ENCODE data around the gene TRHDE. TPM values are rescaled to one million over a fixed set of nuclear protein-coding genes. Genes with fewer than 3 reads are reported as not detected.

The TRHDE gene
- total RNA-seq, 1 experiment from 2014 or later, result 0.26 TPM

DNA sequence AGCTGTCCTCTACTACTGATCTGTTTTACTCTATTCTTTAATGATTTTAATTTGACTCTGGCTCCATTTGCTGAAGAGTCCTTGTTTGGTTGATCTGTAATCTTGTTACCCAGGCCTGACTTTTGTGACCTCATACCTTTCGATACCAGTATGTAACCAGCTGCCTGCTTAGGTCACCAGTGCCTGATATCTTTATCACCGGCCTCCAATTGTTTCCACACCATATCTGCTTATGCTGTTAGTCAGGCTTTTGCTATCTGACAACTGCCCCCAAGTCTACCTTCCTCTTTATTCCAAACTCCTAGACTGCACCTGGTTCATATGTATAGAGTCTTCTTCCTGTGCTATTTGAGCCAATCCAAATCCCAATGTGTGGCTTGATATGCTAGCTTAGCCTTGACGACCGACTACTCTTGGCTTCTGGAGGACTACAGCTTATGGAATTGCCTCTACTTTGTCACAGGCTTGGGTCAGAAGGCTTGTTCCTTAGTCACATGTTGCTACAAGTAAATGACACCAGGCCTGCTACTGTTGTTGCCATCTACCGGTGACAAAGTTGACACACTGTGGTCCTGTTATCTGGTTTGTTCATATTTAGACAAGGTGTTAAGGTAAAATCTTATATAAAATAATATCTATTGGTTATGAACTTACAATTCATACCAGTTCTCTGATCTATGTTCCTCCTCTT, 193.9 kb downstream of the TRHDE start:
- H3K27me3 ChIP-seq, result no peaks in the 10 kb centered on the region
- H3K9me3 ChIP-seq (replicated peaks), result no peaks in the 10 kb centered on the region
- no peak overlapping the region for H3K4me3 ChIP-seq
- DNase-seq, result no peak
- no peaks in the 10 kb centered on the region for H3K4me1 ChIP-seq
- no peaks in the 10 kb centered on the region for H3K36me3 ChIP-seq
- no peak overlapping the region for H3K27ac ChIP-seq

DNA sequence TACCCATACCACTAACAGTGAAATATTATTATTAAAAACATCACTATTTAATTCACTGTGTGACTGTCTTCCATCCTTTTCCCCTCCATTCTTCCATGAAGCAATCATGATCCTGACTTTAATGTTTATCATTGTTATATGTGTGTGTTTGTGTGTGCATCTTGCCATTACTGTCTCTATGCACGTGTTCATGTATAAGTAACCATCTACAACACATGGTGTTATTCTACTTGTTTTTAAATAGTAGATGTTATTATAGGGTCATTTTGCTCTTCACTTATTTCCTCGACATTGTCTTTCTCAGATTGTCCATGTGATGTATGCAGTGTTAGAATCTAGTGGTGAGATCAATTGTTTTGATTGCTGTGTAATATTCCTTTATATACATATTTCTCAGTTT, 195.8 kb downstream of the TRHDE start:
- Histone ChIP-seq H3K36me3 (no peaks in the 10 kb centered on the region), H3K27ac (no peak overlapping the region), H3K4me1 (no peaks in the 10 kb centered on the region), H3K4me3 (no peak overlapping the region), H3K9me3 (replicated peaks) (no peaks in the 10 kb centered on the region), H3K27me3 (no peaks in the 10 kb centered on the region)
- DNase-seq, result no peak

DNA sequence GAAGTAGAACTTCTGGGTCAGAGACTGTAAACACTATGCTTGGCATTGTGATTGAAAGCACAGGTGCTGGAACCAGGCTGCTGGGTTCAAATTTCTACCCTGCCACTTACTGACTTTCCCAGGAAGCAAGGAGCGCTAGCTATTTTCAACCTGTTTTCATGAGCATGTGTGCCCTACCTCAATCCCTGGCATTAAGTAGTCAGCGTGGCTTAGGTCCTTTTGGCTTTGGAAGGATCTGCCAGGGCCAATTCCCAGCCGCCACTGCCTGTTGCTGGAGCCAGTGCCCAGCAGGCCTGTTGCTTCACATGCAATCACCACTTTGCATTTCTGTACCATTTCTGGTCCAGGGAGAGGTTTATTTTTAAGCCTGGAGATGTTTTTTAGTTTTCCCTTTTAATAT, 196.3 kb downstream of the TRHDE start:
- no peaks in the 10 kb centered on the region for H3K36me3 ChIP-seq
- no peak overlapping the region for H3K4me3 ChIP-seq
- H3K27ac ChIP-seq, result no peak overlapping the region

DNA sequence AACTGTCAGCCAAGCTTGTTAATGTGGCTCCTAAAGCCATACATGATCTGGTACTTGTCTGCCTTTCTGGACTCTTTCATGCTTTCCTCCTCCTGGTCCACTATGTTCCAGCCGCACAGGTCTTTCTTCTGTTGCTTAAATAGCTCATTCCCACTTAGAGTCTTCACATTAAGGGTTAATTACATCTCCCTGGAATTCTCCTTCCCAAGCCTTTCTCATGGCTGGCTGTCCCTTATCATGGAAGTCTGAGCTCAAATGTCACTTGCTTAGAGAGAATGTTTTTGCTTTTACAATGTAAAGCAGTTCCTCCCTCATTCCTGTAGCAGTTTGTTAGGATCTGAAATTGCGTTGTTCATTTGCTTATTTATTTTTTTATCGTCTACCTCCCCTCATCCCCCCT, 199.6 kb downstream of the TRHDE start:
- DNase-seq, result peak in 1 of 2 experiments; percentile 10

More for the DNA sequence above, 196.3 kb downstream of the TRHDE start:
- H3K9me3 ChIP-seq (replicated peaks), result no peaks in the 10 kb centered on the region
- no peaks in the 10 kb centered on the region for H3K4me1 ChIP-seq
- H3K27me3 ChIP-seq, result no peaks in the 10 kb centered on the region
- DNase-seq, result peak; percentile 2 to 21

DNA sequence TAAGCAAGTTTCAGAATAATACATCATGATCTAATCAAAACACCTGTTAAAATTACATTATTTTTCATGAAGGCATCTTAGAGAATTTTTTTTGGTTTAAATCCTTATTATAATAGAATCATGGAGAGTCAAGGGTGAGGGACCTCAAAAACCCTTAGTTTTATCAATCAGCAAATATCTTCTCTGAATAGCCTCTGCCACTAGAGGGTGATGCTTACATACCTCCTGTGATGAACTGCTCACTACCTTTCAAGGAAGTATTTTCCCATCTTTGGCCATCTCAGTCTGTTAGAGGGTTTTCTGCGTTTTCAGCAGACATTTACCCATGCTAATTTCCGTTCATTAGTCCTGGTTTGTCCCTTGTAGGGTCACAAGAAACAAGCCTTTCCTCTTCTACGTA, 200.2 kb downstream of the TRHDE start:
- DNase-seq, result no peak
- Histone ChIP-seq H3K9me3 (replicated peaks) (no peaks in the 10 kb centered on the region), H3K4me3 (no peak overlapping the region)

More for the DNA sequence above, 199.6 kb downstream of the TRHDE start:
- no peak overlapping the region for H3K4me3 ChIP-seq
- H3K9me3 ChIP-seq (replicated peaks), result no peaks in the 10 kb centered on the region
- H3K27ac ChIP-seq, result no peak overlapping the region
- no peaks in the 10 kb centered on the region for H3K27me3 ChIP-seq
- no peaks in the 10 kb centered on the region for H3K36me3 ChIP-seq
- no peaks in the 10 kb centered on the region for H3K4me1 ChIP-seq

DNA sequence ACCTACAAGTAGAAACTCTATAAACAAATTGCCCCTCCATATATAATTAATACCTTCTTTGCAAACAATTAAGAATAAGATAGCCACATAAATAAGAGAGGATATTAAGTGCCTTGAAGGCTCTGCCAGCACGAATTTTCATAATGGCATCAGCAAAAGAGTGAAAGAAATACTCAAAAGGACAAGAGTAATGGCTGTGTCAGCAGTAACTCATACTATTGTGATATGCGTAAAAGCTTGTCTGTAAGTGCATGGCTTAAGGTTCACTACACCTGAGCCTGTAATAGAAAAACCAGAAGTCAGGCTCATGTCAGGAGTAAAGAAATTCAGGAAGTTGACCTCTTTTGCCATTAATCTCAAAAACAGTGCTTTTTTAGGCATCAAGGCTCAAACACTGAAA, 204.1 kb downstream of the TRHDE start:
- no peaks in the 10 kb centered on the region for H3K9me3 ChIP-seq (replicated peaks)
- H3K27me3 ChIP-seq, result no peaks in the 10 kb centered on the region
- no peak overlapping the region for H3K27ac ChIP-seq
- no peak for DNase-seq
- H3K4me1 ChIP-seq, result no peaks in the 10 kb centered on the region
- H3K4me3 ChIP-seq, result no peak overlapping the region
- H3K36me3 ChIP-seq, result no peaks in the 10 kb centered on the region

More for the DNA sequence above, 200.2 kb downstream of the TRHDE start:
- Histone ChIP-seq H3K27me3 (no peaks in the 10 kb centered on the region), H3K36me3 (no peaks in the 10 kb centered on the region), H3K27ac (no peak overlapping the region), H3K4me1 (no peaks in the 10 kb centered on the region)

DNA sequence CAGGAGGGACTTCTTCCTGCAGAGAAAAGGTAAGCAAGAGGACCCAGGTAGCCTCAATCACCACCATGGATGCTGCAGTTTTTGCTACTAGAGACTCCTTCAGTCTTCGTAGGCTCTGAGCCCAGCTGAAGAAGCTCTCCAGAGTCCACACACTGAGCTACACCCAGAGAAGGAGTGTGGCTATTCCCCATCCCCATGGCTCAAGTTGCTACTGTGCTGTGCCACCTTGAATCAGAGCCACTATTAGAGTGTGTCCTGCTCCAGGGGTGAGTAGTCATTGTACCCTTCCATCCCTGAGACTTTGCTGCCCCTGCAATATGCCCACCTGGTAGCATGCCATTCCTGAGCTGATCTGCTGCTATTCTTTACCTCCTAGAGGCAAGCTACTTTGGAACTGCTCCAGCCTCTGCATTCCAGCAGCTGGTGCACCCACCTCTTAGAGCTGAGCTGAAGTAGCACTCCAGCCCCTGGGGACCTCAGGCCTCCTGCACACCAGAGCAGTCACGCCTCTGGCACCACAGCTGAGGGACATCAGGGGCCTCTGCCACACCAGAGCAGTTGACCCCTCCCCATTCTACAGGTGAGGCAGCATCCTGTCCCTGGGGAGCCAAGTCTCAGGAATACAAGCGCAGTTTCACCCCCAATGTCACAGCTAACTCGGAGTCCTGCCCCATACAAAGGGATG, 213.0 kb downstream of the TRHDE start:
- DNase-seq, result no peak
- no peaks in the 10 kb centered on the region for H3K4me1 ChIP-seq
- H3K27ac ChIP-seq, result no peak overlapping the region
- H3K27me3 ChIP-seq, result no peaks in the 10 kb centered on the region
- H3K4me3 ChIP-seq, result no peak overlapping the region
- H3K9me3 ChIP-seq (replicated peaks), result no peaks in the 10 kb centered on the region
- H3K36me3 ChIP-seq, result no peaks in the 10 kb centered on the region

DNA sequence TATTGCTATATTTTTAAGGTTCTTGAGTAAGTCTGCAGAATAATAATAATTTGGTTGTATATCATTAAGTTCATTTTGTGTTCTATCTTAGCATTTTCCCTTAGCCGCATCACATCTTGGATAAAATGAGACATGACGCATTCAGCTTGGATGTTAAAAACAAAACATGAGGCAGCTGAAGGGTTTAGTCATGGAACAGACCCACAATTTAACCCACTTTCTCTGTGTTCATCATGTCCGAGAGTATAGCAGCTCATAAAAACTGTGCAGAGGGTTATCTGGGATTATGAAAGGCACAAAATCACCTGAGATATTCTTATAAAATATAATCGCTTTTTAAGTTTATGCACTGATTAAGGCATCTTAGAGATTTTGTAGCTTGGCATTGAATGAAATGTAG, 219.3 kb downstream of the TRHDE start:
- Histone ChIP-seq H3K27me3 (no peaks in the 10 kb centered on the region), H3K4me3 (no peak overlapping the region), H3K36me3 (no peaks in the 10 kb centered on the region), H3K4me1 (no peaks in the 10 kb centered on the region), H3K27ac (no peak overlapping the region), H3K9me3 (replicated peaks) (no peaks in the 10 kb centered on the region)
- no peak for DNase-seq

DNA sequence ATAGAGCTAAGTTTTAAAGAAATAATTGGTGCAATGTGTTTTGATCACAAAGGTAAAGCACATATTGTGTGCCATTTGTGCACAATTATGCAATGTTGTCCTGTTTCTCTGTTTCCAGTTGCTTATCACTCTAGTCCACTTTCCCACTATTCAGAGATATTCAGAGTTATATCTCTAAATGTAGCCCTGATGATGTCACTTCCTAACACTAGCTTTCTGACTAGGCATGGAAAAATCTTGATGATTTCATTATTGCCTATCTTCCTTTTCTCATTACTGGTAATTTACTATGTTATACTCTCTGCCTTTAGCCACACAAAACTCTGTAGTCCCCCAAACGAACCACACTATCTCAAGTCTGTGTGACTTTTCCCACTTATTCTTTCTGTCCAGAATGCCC, 221.2 kb downstream of the TRHDE start:
- no peak overlapping the region for H3K4me3 ChIP-seq
- H3K27me3 ChIP-seq, result no peaks in the 10 kb centered on the region
- no peaks in the 10 kb centered on the region for H3K36me3 ChIP-seq
- DNase-seq, result no peak
- H3K9me3 ChIP-seq (replicated peaks), result no peaks in the 10 kb centered on the region
- H3K4me1 ChIP-seq, result no peaks in the 10 kb centered on the region
- no peak overlapping the region for H3K27ac ChIP-seq

DNA sequence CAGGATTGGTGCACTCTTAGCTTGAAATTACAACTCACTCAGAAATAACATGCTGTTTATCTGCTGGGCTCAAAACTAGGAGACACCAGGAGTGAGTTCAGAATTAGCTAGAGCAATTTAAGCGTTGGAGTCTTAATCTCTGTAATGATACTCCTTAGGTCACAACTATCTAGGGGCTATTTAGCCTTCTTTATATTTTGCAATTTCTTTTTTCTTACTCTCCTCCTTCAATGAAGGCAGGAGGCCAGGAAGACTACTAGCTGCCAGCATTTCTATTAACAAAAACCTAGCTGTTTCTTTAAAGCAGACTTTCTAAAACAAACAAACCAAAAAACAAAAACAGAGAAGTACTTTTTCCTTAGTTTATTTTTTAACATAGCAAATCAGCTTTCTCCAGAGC, 226.2 kb downstream of the TRHDE start:
- no peak overlapping the region for H3K4me3 ChIP-seq
- H3K4me1 ChIP-seq, result no peaks in the 10 kb centered on the region
- DNase-seq, result no peak
- no peaks in the 10 kb centered on the region for H3K27me3 ChIP-seq
- no peaks in the 10 kb centered on the region for H3K36me3 ChIP-seq
- no peak overlapping the region for H3K27ac ChIP-seq
- H3K9me3 ChIP-seq (replicated peaks), result no peaks in the 10 kb centered on the region

DNA sequence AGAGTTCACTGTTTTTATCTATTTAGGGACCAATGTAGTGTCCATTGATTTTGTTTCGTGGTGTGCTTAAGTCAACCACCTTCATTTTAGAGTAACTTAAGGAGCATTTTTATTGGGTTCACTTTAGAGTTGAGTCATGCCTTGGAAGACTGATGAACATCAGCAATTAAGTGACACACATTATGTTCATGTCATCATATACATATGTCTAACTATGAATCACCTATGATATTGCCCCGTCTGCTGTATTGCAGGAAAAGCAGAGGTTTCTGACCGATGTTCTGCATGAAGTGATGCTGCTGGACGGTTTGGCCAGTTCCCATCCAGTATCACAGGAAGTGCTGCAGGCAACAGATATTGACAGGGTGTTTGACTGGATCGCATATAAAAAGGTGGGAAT, 227.1 kb downstream of the TRHDE start:
- Histone ChIP-seq H3K27ac (no peak overlapping the region), H3K27me3 (no peaks in the 10 kb centered on the region), H3K4me3 (no peak overlapping the region), H3K9me3 (replicated peaks) (no peaks in the 10 kb centered on the region), H3K4me1 (no peaks in the 10 kb centered on the region), H3K36me3 (no peaks in the 10 kb centered on the region)
- no peak for DNase-seq

DNA sequence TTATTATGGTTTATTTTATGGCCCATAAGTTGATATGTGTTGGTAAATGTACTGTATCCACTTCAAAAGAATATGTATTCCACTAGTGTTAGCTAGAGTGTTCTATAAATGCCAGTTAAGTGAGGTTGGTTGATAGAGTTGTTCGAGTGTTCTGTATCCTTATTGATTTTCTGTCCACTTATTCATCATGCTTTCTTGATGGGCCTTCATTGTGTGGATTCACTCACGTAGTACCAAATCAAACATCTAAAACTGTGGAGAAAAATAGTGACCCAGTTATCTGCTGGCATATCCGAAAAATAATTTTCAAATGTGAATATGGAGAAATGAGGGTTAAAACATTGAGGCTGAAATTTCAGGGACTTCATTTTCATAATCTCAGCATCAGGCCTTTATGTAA, 230.4 kb downstream of the TRHDE start:
- H3K27me3 ChIP-seq, result no peaks in the 10 kb centered on the region
- no peaks in the 10 kb centered on the region for H3K36me3 ChIP-seq
- no peak overlapping the region for H3K27ac ChIP-seq
- no peaks in the 10 kb centered on the region for H3K4me1 ChIP-seq
- no peaks in the 10 kb centered on the region for H3K9me3 ChIP-seq (replicated peaks)
- DNase-seq, result no peak
- H3K4me3 ChIP-seq, result no peak overlapping the region

DNA sequence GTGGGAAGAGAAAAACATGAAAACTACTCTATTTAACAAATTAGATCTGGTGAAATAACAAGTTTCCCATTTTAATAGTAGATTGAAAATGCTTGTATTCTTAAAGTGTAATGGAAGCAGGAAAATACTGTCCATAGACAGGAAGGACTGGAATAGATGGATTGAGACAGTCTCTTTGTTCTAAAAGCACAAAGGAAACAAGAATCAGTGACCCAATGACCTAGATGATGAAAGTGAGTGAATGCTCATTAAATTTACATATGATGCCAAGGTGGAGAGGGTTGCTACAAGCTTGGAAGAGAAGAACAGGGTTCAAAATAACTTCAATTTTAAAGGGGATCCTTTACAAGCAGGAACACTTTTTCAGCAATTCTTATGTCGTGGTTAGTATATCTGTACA, 233.1 kb downstream of the TRHDE start:
- Histone ChIP-seq H3K4me1 (no peaks in the 10 kb centered on the region), H3K27ac (no peak overlapping the region), H3K9me3 (replicated peaks) (no peaks in the 10 kb centered on the region), H3K4me3 (no peak overlapping the region), H3K27me3 (no peaks in the 10 kb centered on the region), H3K36me3 (no peaks in the 10 kb centered on the region)
- no peak for DNase-seq

DNA sequence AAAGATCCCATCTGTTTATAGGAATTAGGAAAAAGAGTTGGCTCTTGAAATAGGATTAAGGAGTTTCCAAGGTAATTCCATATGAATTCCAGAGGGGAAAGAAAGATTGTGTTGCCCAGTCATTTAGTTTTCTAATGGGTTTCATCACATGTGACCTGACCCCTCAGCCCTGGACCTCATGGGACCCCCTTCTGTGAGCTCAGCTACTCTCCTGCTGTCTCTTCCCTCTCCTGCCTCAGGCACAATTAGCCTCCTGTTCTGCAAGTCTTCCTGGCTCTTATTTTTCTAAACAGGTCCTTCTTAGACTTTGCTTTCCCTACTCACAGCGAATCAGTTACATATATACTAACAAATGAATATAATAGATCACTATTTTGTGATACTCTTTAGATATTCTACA, 237.7 kb downstream of the TRHDE start:
- Histone ChIP-seq H3K36me3 (no peaks in the 10 kb centered on the region), H3K27ac (no peak overlapping the region), H3K9me3 (replicated peaks) (no peaks in the 10 kb centered on the region), H3K4me3 (no peak overlapping the region), H3K27me3 (no peaks in the 10 kb centered on the region), H3K4me1 (no peaks in the 10 kb centered on the region; the same call in 1 of the 2 replicates)
- DNase-seq, result no peak

DNA sequence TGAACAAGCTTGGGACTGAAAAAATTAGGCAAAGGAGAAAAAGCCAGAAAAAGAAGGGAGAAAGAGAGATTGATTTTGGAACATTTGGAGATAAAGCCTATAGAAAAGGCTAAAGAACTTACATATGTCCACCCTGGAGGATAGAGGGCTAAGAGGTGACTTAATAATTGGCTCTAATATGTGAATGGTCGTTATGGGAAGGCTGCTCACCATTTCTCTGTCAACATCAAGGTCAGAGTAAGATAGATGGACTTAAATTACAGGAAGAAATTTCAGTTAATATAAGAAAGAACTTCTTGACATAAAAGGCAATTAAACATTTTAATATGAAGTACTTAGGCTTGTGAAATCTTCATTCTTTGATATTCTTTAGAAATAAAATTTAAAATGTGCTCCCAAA, 238.6 kb downstream of the TRHDE start:
- Histone ChIP-seq H3K9me3 (replicated peaks) (no peaks in the 10 kb centered on the region), H3K4me3 (no peak overlapping the region), H3K27me3 (no peaks in the 10 kb centered on the region), H3K36me3 (no peaks in the 10 kb centered on the region), H3K27ac (no peak overlapping the region), H3K4me1 (no peaks in the 10 kb centered on the region; the same call in 1 of the 2 replicates)
- DNase-seq, result no peak

DNA sequence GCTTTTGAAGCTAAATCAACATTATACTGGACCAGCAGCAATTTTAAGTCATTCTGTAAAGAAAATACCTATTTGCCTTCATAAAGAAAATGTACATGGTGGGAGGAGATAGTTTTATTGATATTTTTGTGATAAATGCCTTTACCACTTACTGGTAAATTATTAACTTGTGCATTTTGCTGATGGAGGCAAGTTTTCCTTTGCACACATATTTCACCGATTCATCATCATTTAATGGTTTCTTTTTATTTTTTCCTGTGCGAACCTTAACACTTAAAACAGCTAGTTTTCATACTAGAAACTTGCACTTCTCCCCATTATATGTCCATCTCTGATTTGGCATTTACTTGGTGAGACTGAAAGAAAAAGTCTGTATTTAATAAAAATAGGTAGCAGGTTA, 239.3 kb downstream of the TRHDE start:
- Histone ChIP-seq H3K9me3 (replicated peaks) (no peaks in the 10 kb centered on the region), H3K27me3 (no peaks in the 10 kb centered on the region), H3K27ac (no peak overlapping the region)

More for the DNA sequence above, 239.3 kb downstream of the TRHDE start:
- no peak for DNase-seq
- no peaks in the 10 kb centered on the region for H3K36me3 ChIP-seq
- no peak overlapping the region for H3K4me3 ChIP-seq
- H3K4me1 ChIP-seq, result no peaks in the 10 kb centered on the region; the same call in 1 of the 2 replicates
